GM12878 (cell line): ENCODE data around the gene SLAMF8. TPM values are rescaled to one million over a fixed set of nuclear protein-coding genes. Genes with fewer than 3 reads are reported as not detected.
A peak's percentile ranks its signal among the peaks of the same experiment; 100 is the strongest.

Source experiments
- DPF2 ChIP-seq: fragments of 450-650 bp; IDR thresholded peaks from 2 replicates; pipeline ENCODE4 v1.6.1; 2017; ENCODE audit warnings: mild to moderate bottlenecking
- ELK1 ChIP-seq: IDR thresholded peaks from 2 replicates; pipeline ENCODE4 v1.6.1; 2012; ENCODE audit warnings: low read depth, low read length, improper control_type of control experiment
- EZH2 ChIP-seq: IDR thresholded peaks from 2 replicates; pipeline ENCODE4 v1.6.1; 2012; ENCODE audit warnings: low read depth, mild to moderate bottlenecking, control low read depth, inconsistent platforms, low read length, borderline replicate concordance; ENCODE audit not compliant: control insufficient read depth
- KAT2A ChIP-seq: conservative IDR thresholded peaks from 2 replicates; pipeline ENCODE4 v1.6.1; 2011; ENCODE audit warnings: low read depth, low read length; ENCODE audit not compliant: control insufficient read depth
- POLR2AphosphoS5 ChIP-seq: IDR thresholded peaks from 2 replicates; pipeline ENCODE4 v1.6.1; 2011; ENCODE audit warnings: mild to moderate bottlenecking, low read length, inconsistent platforms
- RAD21 ChIP-seq: IDR thresholded peaks from 2 replicates; pipeline ENCODE4 v1.6.1; 2011; ENCODE audit warnings: mild to moderate bottlenecking, low read depth, low read length, moderate library complexity; ENCODE audit not compliant: insufficient read depth
- RUNX3 ChIP-seq: IDR thresholded peaks from 2 replicates; pipeline ENCODE4 v1.6.1; 2012; ENCODE audit warnings: low read length, inconsistent platforms
- SREBF1 ChIP-seq: IDR thresholded peaks from 2 replicates; pipeline ENCODE4 v1.6.1; 2012; ENCODE audit warnings: mild to moderate bottlenecking, low read length
- TCF3 ChIP-seq: IDR thresholded peaks from 2 replicates; pipeline ENCODE4 v1.6.1; 2012; ENCODE audit warnings: low read depth, mild to moderate bottlenecking, low read length, borderline replicate concordance; ENCODE audit not compliant: insufficient read depth
- USF1 ChIP-seq: IDR thresholded peaks from 2 replicates; pipeline ENCODE4 v1.6.1; 2011; ENCODE audit warnings: borderline replicate concordance, low read depth, mild to moderate bottlenecking, moderate library complexity, mixed read lengths, low read length; ENCODE audit not compliant: insufficient read depth; ENCODE audit errors: extremely low read length
- ZBTB4 ChIP-seq: fragments of 450-650 bp; formaldehyde crosslinking; IDR thresholded peaks from 2 replicates; pipeline ENCODE4 v1.4.0; 2022; ENCODE audit warnings: mild to moderate bottlenecking, moderate library complexity
- ZNF24 ChIP-seq: fragments of 450-650 bp; IDR thresholded peaks from 2 replicates; pipeline ENCODE4 v1.6.1; 2017; ENCODE audit warnings: antibody characterized with exemption, mild to moderate bottlenecking
- polyA plus RNA-seq, 11 experiments: library from polyadenylated mRNA; depleted of rRNA in 4 of 11; unstranded in 6 of 11; stranded (reverse) in 5 of 11; fragments of >200 nt; fragmentation: Nextera tagmentation in 4 of 11; fragmentation: Illumina TruSeq in 1 of 11; extraction: Ambion mirVana in 4 of 11; extraction: Trizol in 1 of 11; gene quantifications; 1 replicate in 1 of 11; 2 replicates in 10 of 11; pipeline versions ENCODE4 v1.2.1 to v1.2.3, GENCODE V29; 2011 to 2016; ENCODE audit warnings: inconsistent platforms in 2 of 11, missing spikeins in 2 of 11, low read depth in 1 of 11
- total RNA-seq, 4 experiments: library from RNA; depleted of rRNA in 3 of 4; stranded (reverse); fragments of >200 nt in 3 of 4; fragmentation: Illumina TruSeq in 1 of 4; extraction: Trizol in 1 of 4; gene quantifications; 2 replicates each; pipeline versions ENCODE4 v1.2.1 to v1.2.3, GENCODE V29; 2013 to 2021
- TF ChIP-seq, protein P1 (sequence below): fragments of 450-650 bp; IDR thresholded peaks from 2 replicates; pipeline ENCODE4 v1.6.1; 2017; ENCODE audit warnings: mild to moderate bottlenecking, moderate library complexity

The SLAMF8 gene
- total and polyA plus RNA-seq, 10 of the 15 experiments (the other 5 are each of a cell fraction or from before 2014, with no cell fraction given): 0.04 to 0.69 (median 0.10) TPM; not detected in 3

- TF ChIP-seq ZBTB4 (CRISPR knock-in tag) (no peak), KAT2A (no peak), USF1 (no peak), ZNF24 (no peak), RUNX3 (0 out of 2 replicates have a peak, but pooled peaks have one; percentile 11), POLR2AphosphoS5 (no peak), TCF3 (no peak), SREBF1 (no peak), RAD21 (peak; percentile 30; the same call in 1 of the 2 replicates), DPF2 (no peak), EZH2 (no peak), ELK1 (no peak)
- TF ChIP-seq, protein P1, sequence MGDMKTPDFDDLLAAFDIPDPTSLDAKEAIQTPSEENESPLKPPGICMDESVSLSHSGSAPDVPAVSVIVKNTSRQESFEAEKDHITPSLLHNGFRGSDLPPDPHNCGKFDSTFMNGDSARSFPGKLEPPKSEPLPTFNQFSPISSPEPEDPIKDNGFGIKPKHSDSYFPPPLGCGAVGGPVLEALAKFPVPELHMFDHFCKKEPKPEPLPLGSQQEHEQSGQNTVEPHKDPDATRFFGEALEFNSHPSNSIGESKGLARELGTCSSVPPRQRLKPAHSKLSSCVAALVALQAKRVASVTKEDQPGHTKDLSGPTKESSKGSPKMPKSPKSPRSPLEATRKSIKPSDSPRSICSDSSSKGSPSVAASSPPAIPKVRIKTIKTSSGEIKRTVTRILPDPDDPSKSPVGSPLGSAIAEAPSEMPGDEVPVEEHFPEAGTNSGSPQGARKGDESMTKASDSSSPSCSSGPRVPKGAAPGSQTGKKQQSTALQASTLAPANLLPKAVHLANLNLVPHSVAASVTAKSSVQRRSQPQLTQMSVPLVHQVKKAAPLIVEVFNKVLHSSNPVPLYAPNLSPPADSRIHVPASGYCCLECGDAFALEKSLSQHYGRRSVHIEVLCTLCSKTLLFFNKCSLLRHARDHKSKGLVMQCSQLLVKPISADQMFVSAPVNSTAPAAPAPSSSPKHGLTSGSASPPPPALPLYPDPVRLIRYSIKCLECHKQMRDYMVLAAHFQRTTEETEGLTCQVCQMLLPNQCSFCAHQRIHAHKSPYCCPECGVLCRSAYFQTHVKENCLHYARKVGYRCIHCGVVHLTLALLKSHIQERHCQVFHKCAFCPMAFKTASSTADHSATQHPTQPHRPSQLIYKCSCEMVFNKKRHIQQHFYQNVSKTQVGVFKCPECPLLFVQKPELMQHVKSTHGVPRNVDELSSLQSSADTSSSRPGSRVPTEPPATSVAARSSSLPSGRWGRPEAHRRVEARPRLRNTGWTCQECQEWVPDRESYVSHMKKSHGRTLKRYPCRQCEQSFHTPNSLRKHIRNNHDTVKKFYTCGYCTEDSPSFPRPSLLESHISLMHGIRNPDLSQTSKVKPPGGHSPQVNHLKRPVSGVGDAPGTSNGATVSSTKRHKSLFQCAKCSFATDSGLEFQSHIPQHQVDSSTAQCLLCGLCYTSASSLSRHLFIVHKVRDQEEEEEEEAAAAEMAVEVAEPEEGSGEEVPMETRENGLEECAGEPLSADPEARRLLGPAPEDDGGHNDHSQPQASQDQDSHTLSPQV: no peak
Measured at GRCh38 chr1:159821171-159821867, 5.4 kb upstream of the SLAMF8 start (continued).
